IPS DF 19.7 (cell line): ENCODE data around the gene DCLRE1B.

ENCODE experiments used
- DNase-seq: peaks from one replicate; pipeline ENCODE4 v3.0.0-alpha.2; 2013; ENCODE audit warnings: low read depth, low spot score

Gene DCLRE1B

DNA sequence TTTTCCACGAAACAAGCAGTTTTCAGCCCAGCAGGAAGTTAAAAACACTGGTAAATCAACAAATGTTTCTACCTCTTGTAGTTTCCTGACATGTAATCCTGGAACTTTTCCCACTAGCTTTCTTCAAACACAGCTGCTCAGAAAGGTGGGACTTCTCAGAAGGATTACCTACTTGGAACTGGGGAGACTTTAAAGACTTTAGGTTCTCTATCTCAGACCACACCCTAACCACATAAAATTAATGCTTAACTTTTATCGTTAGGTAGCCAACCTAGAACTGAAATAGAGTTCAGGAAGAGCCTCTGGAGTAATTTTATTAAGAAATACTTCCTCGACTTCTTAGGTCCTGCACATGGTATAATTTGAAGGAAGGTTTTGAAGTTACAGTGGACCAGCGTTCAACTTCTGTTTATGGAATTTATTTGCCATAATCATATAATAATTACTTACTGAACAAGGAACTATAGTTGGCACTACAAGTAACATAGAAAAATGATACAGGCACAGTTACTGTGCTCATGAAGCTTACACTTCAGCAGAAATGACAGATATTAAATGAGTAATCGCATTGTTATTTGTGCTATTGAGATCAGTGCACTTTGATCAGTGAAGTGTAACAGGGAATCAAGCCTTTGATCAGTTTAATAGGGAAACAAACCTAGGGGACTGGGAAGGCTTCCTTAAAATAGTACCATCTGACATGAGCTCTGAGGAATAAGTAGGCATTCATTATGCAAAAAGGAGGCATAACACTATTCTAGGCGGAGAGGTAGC is 17.5 kb upstream of the DCLRE1B start, which contains the start of gene BCL2L15:
Gene BCL2L15, minus strand, starts transcription at position 180 of the 774 bp plus-strand sequence. CDS start 206 bp downstream, outside the sequence.
- DNase-seq = no peak

GRCh38 chr1:113890816-113891215 is 14.3 kb upstream of the DCLRE1B start:
- no peak for DNase-seq

GRCh38 chr1:113891631-113892220 is 13.4 kb upstream of the DCLRE1B start:
- no peak for DNase-seq

- DNase-seq = no peak
These were observed 11.9 kb upstream of the DCLRE1B start for GRCh38 chr1:113893267-113893666.

DNA sequence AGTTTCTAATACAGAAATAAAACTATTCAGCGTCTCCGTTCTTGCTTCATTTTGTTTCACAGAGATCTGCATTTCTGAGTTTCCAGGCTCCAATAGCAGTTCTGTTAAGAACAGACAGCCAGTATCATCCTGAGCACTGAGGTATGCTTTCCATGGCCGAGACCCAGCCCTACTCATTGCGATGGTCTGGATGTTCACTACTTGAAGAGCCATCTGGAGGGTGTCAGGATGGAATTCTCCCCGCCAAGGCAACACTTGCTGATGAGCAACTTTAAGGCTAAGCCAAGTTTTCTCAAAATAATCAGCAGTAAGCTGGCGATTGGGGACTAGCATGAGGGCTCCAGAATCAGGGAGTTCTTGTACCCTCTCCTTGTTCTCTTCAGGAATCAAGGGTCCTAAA is 10.0 kb upstream of the DCLRE1B start:
- no peak for DNase-seq

DNA sequence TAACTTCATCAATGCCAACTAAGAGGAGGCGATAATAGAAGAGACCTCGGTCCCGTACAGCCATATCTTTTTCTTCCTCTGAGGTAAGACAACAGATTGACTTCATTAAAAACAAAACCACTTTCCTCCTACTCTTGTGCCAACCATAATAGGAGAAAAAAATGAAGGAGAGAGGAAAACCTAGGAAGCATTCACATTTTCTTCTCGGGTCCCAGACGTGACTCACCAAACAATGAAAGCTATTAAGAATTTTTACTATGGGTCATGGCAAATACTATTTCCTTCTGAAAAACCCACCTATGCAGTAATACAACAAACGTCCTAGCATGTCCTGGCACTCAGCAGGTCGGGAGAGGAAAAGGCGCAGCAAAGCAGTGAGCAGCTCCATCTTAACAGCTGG is 9.2 kb upstream of the DCLRE1B start:
- no peak for DNase-seq

DNA sequence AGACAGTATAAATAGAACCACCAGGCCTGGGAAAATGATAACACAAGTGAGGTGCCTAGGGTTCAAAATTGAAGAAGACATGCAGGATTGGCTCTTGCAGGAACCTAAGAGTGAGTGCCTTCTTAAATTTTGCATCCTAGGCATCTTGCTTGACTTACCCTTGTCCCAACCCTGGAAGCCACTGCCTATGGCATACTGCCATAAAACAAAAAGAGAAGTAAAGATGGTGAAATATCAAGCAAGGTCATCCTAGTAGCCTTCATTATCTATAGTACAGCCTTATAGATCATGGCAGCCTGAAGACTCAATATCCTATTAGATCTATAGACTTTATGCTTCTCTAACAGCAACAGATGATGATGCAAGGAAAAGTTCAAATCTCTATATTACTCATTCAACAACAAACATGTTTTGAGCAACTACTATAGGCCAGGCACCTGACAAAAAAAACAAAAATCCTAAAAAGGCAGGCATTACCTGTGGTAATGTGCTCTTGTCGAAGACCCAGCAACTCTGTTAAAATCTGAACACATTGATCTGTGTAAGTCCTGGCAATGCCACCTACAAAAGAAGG is 6.8 kb upstream of the DCLRE1B start:
- DNase-seq = no peak

DNA sequence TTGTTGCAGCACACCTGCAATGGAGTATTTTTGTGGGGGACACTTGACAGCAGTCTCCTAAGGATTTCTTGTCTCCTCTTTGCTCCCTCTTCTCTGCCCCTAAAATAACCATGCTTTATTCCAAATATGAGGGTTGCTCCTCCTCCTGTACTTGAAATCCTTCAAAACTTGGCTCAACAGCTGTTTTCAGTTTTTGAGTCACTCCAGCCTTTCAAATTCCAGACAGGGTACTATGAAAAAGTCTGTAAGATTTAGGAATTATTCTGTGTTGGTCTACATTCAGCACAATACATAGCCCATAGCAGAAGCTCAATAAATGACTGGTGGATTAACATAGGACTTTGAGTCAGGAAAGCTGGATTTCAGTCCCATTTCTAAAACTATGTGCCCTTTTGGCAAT is 6.0 kb upstream of the DCLRE1B start:
- DNase-seq = no peak

- DNase-seq = no peak
These were observed 3.9 kb upstream of the DCLRE1B start for GRCh38 chr1:113901191-113901590.

DNA sequence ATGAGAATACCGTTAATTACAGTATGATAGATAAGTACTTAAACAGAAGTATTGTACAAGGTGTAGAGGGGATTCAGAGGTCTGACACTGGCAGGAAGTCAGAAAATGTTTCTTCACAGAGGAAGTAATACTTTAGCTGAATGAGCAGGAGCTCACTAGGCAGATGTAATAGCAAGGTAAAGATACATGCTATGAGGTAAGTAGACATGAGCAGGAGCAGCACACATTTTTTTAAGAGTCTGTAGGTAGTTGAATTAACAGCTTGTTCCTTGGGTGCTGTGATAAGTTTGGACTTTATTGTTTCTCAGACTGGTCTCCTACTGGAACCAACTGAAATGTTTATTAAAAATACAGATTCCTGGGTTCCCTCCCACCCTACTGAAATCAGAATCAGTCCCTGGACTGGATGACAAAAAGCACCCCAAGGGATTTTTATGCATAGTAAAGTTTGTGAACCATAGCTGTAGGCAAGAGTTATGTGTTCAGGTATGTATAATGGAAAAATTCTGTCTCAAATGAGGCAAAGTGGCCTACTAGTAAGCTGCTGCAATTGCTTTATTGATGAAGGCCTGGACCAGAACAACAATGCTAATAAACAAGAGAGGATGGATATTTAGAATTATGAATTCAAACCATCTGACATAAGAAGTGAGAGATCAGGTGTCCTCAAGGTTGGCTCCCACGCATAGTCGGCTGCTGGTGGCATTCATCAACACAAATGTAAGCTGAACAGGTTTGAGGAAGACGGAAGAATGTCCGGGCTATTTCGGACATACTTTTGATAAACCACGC is 1.4 kb upstream of the DCLRE1B start:
- DNase-seq = no peak

DNA sequence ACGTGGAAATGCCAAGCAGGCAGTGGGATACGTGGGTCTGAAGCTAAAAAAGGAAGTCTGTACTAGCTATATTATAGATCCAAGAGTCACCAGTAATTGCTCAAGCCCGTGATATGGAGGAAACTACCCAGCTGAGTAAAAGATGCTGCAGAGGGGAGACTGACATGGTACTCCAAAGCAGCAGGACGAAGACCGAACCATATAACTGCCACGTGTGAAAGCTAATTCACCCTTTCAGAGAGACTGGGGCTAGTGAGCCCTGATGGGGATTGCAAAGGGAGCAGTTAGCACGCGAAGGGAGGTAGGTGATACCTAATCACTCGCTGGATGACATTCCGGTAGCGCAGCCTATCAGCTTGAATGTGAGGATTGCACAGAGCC is 843 bp upstream of the DCLRE1B start:
- peak; percentile 45 for DNase-seq

DNA sequence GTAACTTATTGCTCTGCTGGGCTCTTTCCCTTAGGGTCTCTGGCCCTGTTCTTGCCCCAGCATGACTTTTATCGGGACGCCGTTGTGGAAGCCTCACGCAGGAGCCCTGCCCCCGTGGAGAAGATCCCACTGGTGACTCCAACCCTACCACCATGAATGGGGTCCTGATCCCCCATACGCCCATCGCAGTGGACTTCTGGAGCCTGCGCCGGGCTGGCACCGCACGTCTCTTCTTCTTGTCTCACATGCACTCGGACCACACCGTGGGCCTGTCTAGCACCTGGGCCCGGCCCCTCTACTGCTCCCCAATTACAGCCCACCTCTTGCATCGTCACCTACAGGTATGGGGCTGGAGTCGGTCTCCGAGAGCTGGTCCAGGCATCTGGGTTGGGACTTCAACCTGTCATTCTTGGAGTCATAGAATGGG is 322 bp downstream of the DCLRE1B start:
- no peak for DNase-seq

GRCh38 chr1:113912594-113913311 is 7.6 kb downstream of the DCLRE1B start:
- no peak for DNase-seq

- no peak for DNase-seq
These were observed 8.2 kb downstream of the DCLRE1B start for GRCh38 chr1:113913312-113913668.

DNA sequence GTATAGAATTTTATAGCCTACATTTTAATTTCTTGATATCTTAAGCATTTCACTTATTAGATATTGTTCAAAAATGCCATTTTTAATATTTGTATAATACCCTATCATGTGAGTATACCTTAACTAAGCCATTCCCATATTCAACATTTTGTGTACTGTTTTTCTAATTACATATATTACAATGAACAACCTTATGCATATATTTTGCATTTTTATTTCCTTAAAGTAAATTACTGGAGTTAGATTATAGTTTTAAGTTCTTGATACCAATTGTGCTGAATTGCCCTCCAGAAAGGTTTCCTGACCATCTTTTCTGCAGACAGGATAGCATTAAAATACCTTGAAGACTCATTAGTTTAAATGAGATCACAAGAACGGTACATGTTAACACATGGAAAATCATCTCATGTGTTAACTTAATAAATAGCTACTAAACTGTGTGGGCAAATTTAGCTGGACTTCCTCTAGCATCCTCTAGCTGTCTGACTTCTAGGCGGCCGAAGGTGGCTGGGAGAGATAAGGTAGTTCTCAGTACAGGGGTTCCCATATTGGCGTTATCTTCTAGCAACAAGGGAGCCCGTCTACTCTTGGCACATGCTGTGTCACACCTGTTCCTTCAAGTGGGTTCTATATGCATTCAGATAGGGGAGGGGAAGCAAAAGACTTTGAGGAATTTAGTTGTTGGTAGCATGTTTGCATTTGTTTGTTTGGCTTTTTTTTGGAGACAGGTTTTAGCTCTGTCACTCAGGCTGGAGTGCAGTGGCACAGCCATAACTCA is 8.9 kb downstream of the DCLRE1B start:
- DNase-seq = no peak

- no peak for DNase-seq
These were observed 11.8 kb downstream of the DCLRE1B start for GRCh38 chr1:113916974-113917373.

DNA sequence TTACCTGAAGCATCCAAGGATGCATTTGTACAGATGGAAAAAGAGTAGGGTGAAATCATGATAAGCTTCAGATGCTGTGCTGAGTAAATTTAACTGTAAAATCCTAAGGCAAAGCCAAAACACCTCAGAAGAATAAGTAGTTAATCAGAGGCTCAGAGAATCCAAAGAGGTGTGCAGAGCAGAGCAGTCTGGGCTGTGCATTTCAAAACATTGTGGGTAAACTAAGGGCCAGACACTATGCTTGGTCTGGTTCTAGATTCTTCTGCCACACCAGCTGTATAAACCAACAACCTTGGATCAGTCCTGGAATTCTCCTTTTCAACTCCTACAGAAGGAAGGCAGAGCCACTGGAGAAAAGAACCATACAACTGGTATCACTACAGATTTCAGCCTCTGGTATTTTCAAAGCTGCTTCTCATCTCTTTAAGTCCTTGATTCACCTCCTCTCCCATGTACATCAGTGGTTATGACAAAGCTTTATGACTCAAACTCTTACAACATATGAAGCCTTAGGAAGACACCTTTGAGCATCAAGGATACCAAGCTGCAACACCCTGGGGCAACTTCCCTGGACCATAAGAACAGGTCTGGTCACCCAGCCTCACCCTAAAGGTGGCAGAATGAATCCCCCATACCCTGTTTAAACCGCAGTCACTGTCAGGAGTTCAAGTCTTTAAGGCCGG is 12.4 kb downstream of the DCLRE1B start:
- DNase-seq = no peak

- no peak for DNase-seq
These were observed 13.1 kb downstream of the DCLRE1B start for GRCh38 chr1:113918243-113918642.

- no peak for DNase-seq
These were observed 17.8 kb downstream of the DCLRE1B start for GRCh38 chr1:113922957-113923356.

DNA sequence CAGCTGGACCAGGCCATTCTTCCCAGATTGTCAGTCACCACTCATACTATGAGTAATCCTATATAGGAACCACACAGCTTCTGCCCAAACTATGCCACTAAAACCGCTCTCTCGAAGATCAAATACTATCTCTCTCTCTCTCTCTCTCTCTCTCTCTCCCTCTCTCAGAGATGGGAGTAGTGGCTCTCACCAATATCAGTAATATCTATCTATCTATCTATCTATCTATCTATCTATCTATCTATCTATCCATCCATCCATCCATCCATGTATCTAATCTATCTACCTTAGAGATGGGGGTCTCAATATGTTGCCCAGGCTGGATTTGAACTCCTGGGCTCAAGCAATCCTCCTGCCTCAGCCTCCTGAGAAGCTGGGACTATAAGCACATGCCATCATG is 19.3 kb downstream of the DCLRE1B start:
- no peak for DNase-seq
